PC-3 (cell line): ENCODE data around the gene DISP3.

Source experiments
- EZH2 ChIP-seq: fragments of 300-600 bp; sonication (generic); IDR thresholded peaks from one replicate; pipeline ENCODE4 v1.6.1; 2017; ENCODE audit warnings: antibody characterized with exemption, mild to moderate bottlenecking, low read length; ENCODE audit not compliant: unreplicated experiment
- EZH2phosphoT487 ChIP-seq: fragments of 300-600 bp; sonication (generic); IDR thresholded peaks from 2 replicates; pipeline ENCODE4 v1.6.1; 2018; ENCODE audit warnings: mild to moderate bottlenecking, antibody characterized with exemption, low read length, borderline replicate concordance
- TF ChIP-seq, protein P1 (sequence below): fragments of 300-600 bp; sonication (generic); conservative IDR thresholded peaks from 2 replicates; pipeline ENCODE4 v1.5.1; 2017; ENCODE audit warnings: antibody characterized with exemption, low read depth, mild to moderate bottlenecking, low read length

DNA sequence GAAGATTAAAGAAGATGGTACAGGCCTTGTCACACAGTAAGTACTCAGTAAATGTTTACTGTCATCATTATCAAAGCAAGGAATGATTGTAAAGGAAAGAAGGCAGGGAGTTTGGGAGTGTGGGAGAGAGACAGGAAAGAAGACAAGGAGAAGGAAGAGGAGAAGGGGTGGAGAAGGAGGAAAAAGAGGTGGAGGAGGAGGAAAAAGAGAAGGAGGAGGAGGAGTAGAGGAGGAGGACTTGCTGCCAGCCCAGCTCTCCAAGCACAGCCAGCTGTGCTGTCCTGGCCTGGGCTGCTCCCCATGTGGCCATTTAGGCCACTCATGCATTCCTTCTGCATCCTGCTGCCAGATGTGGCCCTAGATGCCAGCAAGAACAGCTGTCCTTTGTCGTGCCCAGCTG lies 7.5 kb upstream of the DISP3 start:
- TF ChIP-seq, protein P1, sequence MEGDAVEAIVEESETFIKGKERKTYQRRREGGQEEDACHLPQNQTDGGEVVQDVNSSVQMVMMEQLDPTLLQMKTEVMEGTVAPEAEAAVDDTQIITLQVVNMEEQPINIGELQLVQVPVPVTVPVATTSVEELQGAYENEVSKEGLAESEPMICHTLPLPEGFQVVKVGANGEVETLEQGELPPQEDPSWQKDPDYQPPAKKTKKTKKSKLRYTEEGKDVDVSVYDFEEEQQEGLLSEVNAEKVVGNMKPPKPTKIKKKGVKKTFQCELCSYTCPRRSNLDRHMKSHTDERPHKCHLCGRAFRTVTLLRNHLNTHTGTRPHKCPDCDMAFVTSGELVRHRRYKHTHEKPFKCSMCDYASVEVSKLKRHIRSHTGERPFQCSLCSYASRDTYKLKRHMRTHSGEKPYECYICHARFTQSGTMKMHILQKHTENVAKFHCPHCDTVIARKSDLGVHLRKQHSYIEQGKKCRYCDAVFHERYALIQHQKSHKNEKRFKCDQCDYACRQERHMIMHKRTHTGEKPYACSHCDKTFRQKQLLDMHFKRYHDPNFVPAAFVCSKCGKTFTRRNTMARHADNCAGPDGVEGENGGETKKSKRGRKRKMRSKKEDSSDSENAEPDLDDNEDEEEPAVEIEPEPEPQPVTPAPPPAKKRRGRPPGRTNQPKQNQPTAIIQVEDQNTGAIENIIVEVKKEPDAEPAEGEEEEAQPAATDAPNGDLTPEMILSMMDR: no peak
- TF ChIP-seq EZH2 (no peak), EZH2phosphoT487 (no peak)
